Keratinocyte (primary cell): ENCODE results near the gene ACBD3.

Experiments
- CTCF ChIP-seq, 3 experiments: IDR thresholded peaks in 1 of 3; conservative IDR thresholded peaks in 1 of 3; optimal IDR thresholded peaks in 1 of 3; 2 replicates in 2 of 3; 3 replicates in 1 of 3; pipeline versions ENCODE3 to v1.5.1; 2011; ENCODE audit warnings: low read length in 3 of 3, mild to moderate bottlenecking in 3 of 3, moderate library complexity in 2 of 3, control low read depth in 1 of 3, inconsistent platforms in 1 of 3; ENCODE audit not compliant: insufficient read depth in 2 of 3; ENCODE audit errors: extremely low read depth in 1 of 3
- EZH2 ChIP-seq: IDR thresholded peaks from one replicate; pipeline ENCODE4 v1.6.1; 2012; ENCODE audit warnings: inconsistent platforms, mild to moderate bottlenecking, low read length, moderate library complexity

- no peak for TF ChIP-seq CTCF (optimal IDR thresholded peaks at IDR 0.05 in 1 of 3, IDR thresholded peaks at IDR 0.05 in 1 of 3, conservative IDR thresholded peaks at IDR 0.05 in 1 of 3; ENCODE audit: extremely low read depth in 1 of 3, insufficient read depth in 2 of 3, low read length in 3 of 3)
- no peak for TF ChIP-seq EZH2
Observed at GRCh38 chr1:226098870-226099835, 87.4 kb downstream of the ACBD3 start.
